ENCODE results near the gene CBARP. TPM values are rescaled to one million over a fixed set of nuclear protein-coding genes. Genes with fewer than 3 reads are reported as not detected.
A peak's percentile ranks its signal among the peaks of the same experiment; 100 is the strongest.

The CBARP gene
- polyA plus RNA-seq, 3 donors from 2014 or later = not detected

GRCh38 chr19:1183543-1184172, 54.1 kb downstream of the CBARP start:
- no peak overlapping the region for H3K27ac Mint-ChIP-seq
- H3K36me3 Mint-ChIP-seq = no peaks in the 10 kb centered on the region
- no peak for DNase-seq
- H3K27me3 Mint-ChIP-seq (ENCODE audit: low read depth in 3 of 3) = peaks cover 4 to 11% (median 7%) of the 10 kb centered on the region in 3 donors
- H3K9me3 Mint-ChIP-seq = peaks cover 0 to 2% (median 0%) of the 10 kb centered on the region in 6 donors
- H3K4me3 Mint-ChIP-seq = no peak overlapping the region
- peaks cover 5 to 6% of the 10 kb centered on the region in 2 donors for H3K4me1 Mint-ChIP-seq

- Mint-ChIP-seq H3K4me1 (peaks cover 5 to 6% of the 10 kb centered on the region in 2 donors), H3K27ac (no peak overlapping the region), H3K4me3 (no peak overlapping the region), H3K9me3 (peaks cover 0 to 2% (median 0%) of the 10 kb centered on the region in 6 donors), H3K36me3 (no peaks in the 10 kb centered on the region), H3K27me3 (ENCODE audit: low read depth in 3 of 3) (peaks cover 6 to 11% (median 7%) of the 10 kb centered on the region in 3 donors)
- no peak for DNase-seq
Measured at GRCh38 chr19:1182727-1183126, 55.1 kb downstream of the CBARP start.

GRCh38 chr19:1182068-1182467, 55.7 kb downstream of the CBARP start:
- Mint-ChIP-seq H3K27ac (no peak overlapping the region), H3K27me3 (ENCODE audit: low read depth in 3 of 3) (peaks cover 7 to 11% (median 8%) of the 10 kb centered on the region in 3 donors), H3K9me3 (peaks cover 0 to 2% (median 0%) of the 10 kb centered on the region in 6 donors), H3K4me1 (peaks cover 3 to 6% of the 10 kb centered on the region in 2 donors), H3K36me3 (no peaks in the 10 kb centered on the region), H3K4me3 (no peak overlapping the region)
- no peak for DNase-seq

DNA sequence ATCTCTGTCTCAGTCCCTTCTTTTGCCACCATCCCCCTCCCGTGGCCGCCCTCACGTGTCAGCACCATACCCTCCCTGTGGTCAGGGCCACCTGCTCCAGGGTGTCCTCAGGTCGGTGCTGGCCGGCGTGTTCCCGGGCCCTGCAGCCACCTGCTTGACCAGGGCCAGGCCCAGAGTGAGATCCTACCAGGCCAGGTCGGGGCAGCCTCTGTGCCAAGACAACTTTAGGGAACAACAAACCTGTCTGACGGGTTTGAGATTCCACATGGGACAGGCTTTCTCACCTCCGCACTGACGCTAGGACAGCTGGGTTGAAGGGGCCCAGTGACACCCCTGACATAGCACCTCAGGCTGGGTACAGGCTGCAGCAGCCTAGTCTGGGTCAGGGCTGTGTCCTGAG, 56.2 kb downstream of the CBARP start:
- Mint-ChIP-seq H3K4me3 (peak overlapping the region in 1 of 5 donors; percentile 45), H3K9me3 (peaks cover 0 to 2% (median 0%) of the 10 kb centered on the region in 6 donors), H3K27me3 (ENCODE audit: low read depth in 3 of 3) (peaks cover 7 to 11% (median 8%) of the 10 kb centered on the region in 3 donors), H3K36me3 (no peaks in the 10 kb centered on the region), H3K4me1 (peaks cover 3 to 6% of the 10 kb centered on the region in 2 donors), H3K27ac (no peak overlapping the region)
- DNase-seq = no peak

Other genes with a start within 250 kb of the CBARP start
- gene GRIN3B, start 237.6 kb downstream of the CBARP start, polyA plus RNA-seq = not detected
- gene TMEM259, start 216.9 kb downstream of the CBARP start, polyA plus RNA-seq = 100 to 1,000 TPM in 1 of 3 donors, 10 to 100 TPM in 2; 45.6 to 102 (median 61.1) TPM
- not detected for gene RNU6-2, start 216.5 kb downstream of the CBARP start, polyA plus RNA-seq
- 100 to 1,000 TPM; 227 to 382 (median 255) TPM for gene CNN2, start 211.4 kb downstream of the CBARP start, polyA plus RNA-seq
- 10 to 100 TPM in 1 of 3 donors, 1 to 10 TPM in 2; 4.5 to 13.3 (median 5.2) TPM for gene ABCA7, start 197.9 kb downstream of the CBARP start, polyA plus RNA-seq
- gene ARHGAP45, start 170.8 kb downstream of the CBARP start, polyA plus RNA-seq = 100 to 1,000 TPM; 164 to 417 (median 169) TPM
- gene POLR2E, start 142.6 kb downstream of the CBARP start, polyA plus RNA-seq = 100 to 1,000 TPM; 182 to 288 (median 237) TPM
- gene GPX4, start 134.0 kb downstream of the CBARP start, polyA plus RNA-seq = 100 to 1,000 TPM; 225 to 320 (median 280) TPM
- gene SBNO2, start 63.7 kb downstream of the CBARP start, polyA plus RNA-seq = 1 to 10 TPM in 1 of 3 donors, under 1 TPM in 2; 0.27 to 3.4 (median 0.89) TPM
- gene STK11, start 32.2 kb downstream of the CBARP start, polyA plus RNA-seq = 10 to 100 TPM; 10.8 to 14.5 (median 11.7) TPM
- gene ATP5F1D, start 3.7 kb upstream of the CBARP start, polyA plus RNA-seq = 100 to 1,000 TPM; 145 to 310 (median 303) TPM
- gene MIDN, start 10.6 kb upstream of the CBARP start, polyA plus RNA-seq = 10 to 100 TPM in 2 of 3 donors, 1 to 10 TPM in 1; 4.9 to 16.0 (median 10.8) TPM
- gene CIRBP, start 31.3 kb upstream of the CBARP start, polyA plus RNA-seq = 100 to 1,000 TPM; 146 to 246 (median 197) TPM
- 10 to 100 TPM; 50.5 to 98.4 (median 86.9) TPM for gene FAM174C, start 37.5 kb upstream of the CBARP start, polyA plus RNA-seq
- gene EFNA2, start 47.9 kb upstream of the CBARP start, polyA plus RNA-seq = not detected
- gene NDUFS7, start 145.9 kb upstream of the CBARP start, polyA plus RNA-seq = 100 to 1,000 TPM; 209 to 227 (median 213) TPM
- gene GAMT, start 163.5 kb upstream of the CBARP start, polyA plus RNA-seq = 10 to 100 TPM in 2 of 3 donors, 1 to 10 TPM in 1; 7.9 to 16.5 (median 10.5) TPM
- 10 to 100 TPM in 1 of 3 donors, 1 to 10 TPM in 2; 4.3 to 10.3 (median 8.0) TPM for gene DAZAP1, start 169.6 kb upstream of the CBARP start, polyA plus RNA-seq
- gene RPS15, start 200.4 kb upstream of the CBARP start, polyA plus RNA-seq = 1,000 to 10,000 TPM; 1,383 to 2,244 (median 1,622) TPM
- gene APC2, start 212.1 kb upstream of the CBARP start, polyA plus RNA-seq = under 1 TPM in 1 of 3 donors, not detected in 2; 0.06 TPM
- 10 to 100 TPM; 57.4 to 61.6 (median 61.2) TPM for gene C19orf25, start 241.2 kb upstream of the CBARP start, polyA plus RNA-seq